Astrocyte (in vitro differentiated cells and primary cell): ENCODE data around the gene KATNB1.

Experiments used
- EZH2 ChIP-seq: IDR thresholded peaks from 2 replicates; pipeline ENCODE4 v1.6.1; 2012; ENCODE audit warnings: mild to moderate bottlenecking, low read length, inconsistent platforms; ENCODE audit not compliant: insufficient read depth
- TF ChIP-seq, protein P1 (sequence below): IDR thresholded peaks from 2 replicates; pipeline ENCODE4 v1.5.1; 2011; ENCODE audit warnings: low read depth, mild to moderate bottlenecking, inconsistent platforms, low read length, moderate library complexity; ENCODE audit not compliant: insufficient read depth

- TF ChIP-seq, protein P1, sequence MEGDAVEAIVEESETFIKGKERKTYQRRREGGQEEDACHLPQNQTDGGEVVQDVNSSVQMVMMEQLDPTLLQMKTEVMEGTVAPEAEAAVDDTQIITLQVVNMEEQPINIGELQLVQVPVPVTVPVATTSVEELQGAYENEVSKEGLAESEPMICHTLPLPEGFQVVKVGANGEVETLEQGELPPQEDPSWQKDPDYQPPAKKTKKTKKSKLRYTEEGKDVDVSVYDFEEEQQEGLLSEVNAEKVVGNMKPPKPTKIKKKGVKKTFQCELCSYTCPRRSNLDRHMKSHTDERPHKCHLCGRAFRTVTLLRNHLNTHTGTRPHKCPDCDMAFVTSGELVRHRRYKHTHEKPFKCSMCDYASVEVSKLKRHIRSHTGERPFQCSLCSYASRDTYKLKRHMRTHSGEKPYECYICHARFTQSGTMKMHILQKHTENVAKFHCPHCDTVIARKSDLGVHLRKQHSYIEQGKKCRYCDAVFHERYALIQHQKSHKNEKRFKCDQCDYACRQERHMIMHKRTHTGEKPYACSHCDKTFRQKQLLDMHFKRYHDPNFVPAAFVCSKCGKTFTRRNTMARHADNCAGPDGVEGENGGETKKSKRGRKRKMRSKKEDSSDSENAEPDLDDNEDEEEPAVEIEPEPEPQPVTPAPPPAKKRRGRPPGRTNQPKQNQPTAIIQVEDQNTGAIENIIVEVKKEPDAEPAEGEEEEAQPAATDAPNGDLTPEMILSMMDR, result no peak
- no peak for TF ChIP-seq EZH2
Measured at GRCh38 chr16:57805176-57805575, 69.6 kb downstream of the KATNB1 start.
